GM12878 (cell line): ENCODE results near the gene CREG1. TPM values are rescaled to one million over a fixed set of nuclear protein-coding genes. Genes with fewer than 3 reads are reported as not detected.

Experiments
- ATAC-seq: fragments of 200-7000 bp; cut with Tn5 transposase; 3 replicates; pipeline ENCODE4 v1.9.1; 2020; ENCODE audit warnings: mild to moderate bottlenecking, moderate library complexity
- BruUV-seq: library from RNA; stranded (reverse); fragments of 400-500 nt; replicated peaks from 2 replicates; lab custom pipeline; 2021; lab: Mats Ljungman, UMichigan
- CTCF ChIA-PET: fragments of 300-600 bp; sonication (Branson Sonifier 250); formaldehyde crosslinking; extraction: SDS; loops from one replicate; lab custom pipeline; 2021; ENCODE audit warnings: inconsistent platforms; lab: Yijun Ruan, JAX
- POLR2A ChIA-PET: fragments of 350-600 bp; formaldehyde crosslinking; extraction: SDS; loops from one replicate; lab custom pipeline; 2021; ENCODE audit warnings: inconsistent platforms; lab: Charles Lee
- RAD21 ChIA-PET: fragments of 300-600 bp; sonication (Branson Sonifier 250); formaldehyde crosslinking; loops from one replicate; lab custom pipeline; 2023; ENCODE audit warnings: antibody characterized with exemption; ENCODE audit not compliant: unreplicated experiment; lab: Charles Lee
- SMC1A ChIA-PET: fragments of 300-600 bp; sonication (Branson Sonifier 250); formaldehyde crosslinking; loops from one replicate; lab custom pipeline; 2023; ENCODE audit not compliant: unreplicated experiment, uncharacterized antibody; lab: Charles Lee
- DNase-seq: peaks from one replicate; pipeline ENCODE4 v3.0.0-alpha.2; 2011; ENCODE audit warnings: low read depth, low spot score
- FAIRE-seq: peaks from 3 replicates; lab custom pipeline; 2011; peaks lifted over from hg19 to GRCh38; lab: Jason Lieb, UNC
- H2AFZ ChIP-seq: 2 replicates; pipeline ENCODE4 v1.6.0; 2011; ENCODE audit warnings: low read depth, low read length, control low read depth; ENCODE audit not compliant: control insufficient read depth
- H3K27ac ChIP-seq: 2 replicates; pipeline ENCODE4 v1.5.1; 2011; ENCODE audit warnings: control low read depth; ENCODE audit not compliant: control insufficient read depth, insufficient read depth
- H3K27me3 ChIP-seq, 2 experiments: replicated peaks in 1 of 2; 2 replicates each; pipeline versions ENCODE4 v1.6.0 to v1.6.1; 2011; ENCODE audit warnings: low read length in 1 of 2; ENCODE audit not compliant: control insufficient read depth in 2 of 2, insufficient read depth in 2 of 2
- H3K36me3 ChIP-seq, 2 experiments: 2 replicates each; pipeline ENCODE4 v1.5.1; 2011; ENCODE audit warnings: low read length in 1 of 2; ENCODE audit not compliant: control insufficient read depth in 2 of 2, insufficient read depth in 2 of 2
- H3K4me1 ChIP-seq: 2 replicates; pipeline ENCODE4 v1.6.1; 2011; ENCODE audit warnings: mild to moderate bottlenecking, low read length, moderate library complexity, mixed read lengths; ENCODE audit not compliant: control insufficient read depth, insufficient read depth
- H3K4me2 ChIP-seq: 2 replicates; pipeline ENCODE4 v1.6.0; 2011; ENCODE audit warnings: control low read depth; ENCODE audit not compliant: control insufficient read depth, insufficient read depth
- H3K4me3 ChIP-seq: fragments of 200-600 bp; sonication (generic); 2 replicates; pipeline ENCODE4 v1.5.1; 2016
- H3K79me2 ChIP-seq: 2 replicates; pipeline ENCODE4 v1.6.0; 2011; ENCODE audit warnings: low read length; ENCODE audit not compliant: control insufficient read depth, insufficient read depth
- H3K9ac ChIP-seq: 2 replicates; pipeline ENCODE4 v1.8.0; 2011; ENCODE audit warnings: low read length, control low read depth, mixed read lengths; ENCODE audit not compliant: control insufficient read depth, insufficient read depth
- H3K9me3 ChIP-seq: replicated peaks from 3 replicates; pipeline ENCODE4 v1.5.1; 2011; ENCODE audit warnings: mild to moderate bottlenecking, low read length; ENCODE audit not compliant: control insufficient read depth, insufficient read depth
- H4K20me1 ChIP-seq: 2 replicates; pipeline ENCODE4 v1.6.0; 2011; ENCODE audit not compliant: control insufficient read depth, insufficient read depth
- HDGF ChIP-seq: fragments of 450-650 bp; IDR thresholded peaks from 2 replicates; pipeline ENCODE4 v1.6.1; 2016; ENCODE audit warnings: antibody characterized with exemption
- MEF2B ChIP-seq: fragments of 450-650 bp; IDR thresholded peaks from 2 replicates; pipeline ENCODE4 v1.6.1; 2018; ENCODE audit warnings: mild to moderate bottlenecking, moderate library complexity; ENCODE audit not compliant: partially characterized antibody, poor library complexity, severe bottlenecking
- MTA3 ChIP-seq: IDR thresholded peaks from 2 replicates; pipeline ENCODE4 v1.6.1; 2012; ENCODE audit warnings: low read length, inconsistent platforms, borderline replicate concordance
- NFYB ChIP-seq: IDR thresholded peaks from 2 replicates; pipeline ENCODE4 v1.6.1; 2011; ENCODE audit warnings: low read depth, mild to moderate bottlenecking, low read length, improper control_type of control experiment, moderate library complexity; ENCODE audit not compliant: insufficient read depth
- PAX5 ChIP-seq: IDR thresholded peaks from 2 replicates; pipeline ENCODE4 v1.6.1; 2011; ENCODE audit warnings: low read depth, low read length, borderline replicate concordance
- RB1 ChIP-seq: fragments of 450-650 bp; formaldehyde crosslinking; IDR thresholded peaks from 2 replicates; pipeline ENCODE4 v1.6.1; 2017; ENCODE audit warnings: mild to moderate bottlenecking, borderline replicate concordance
- RELA ChIP-seq: fragments of 450-650 bp; IDR thresholded peaks from 2 replicates; pipeline ENCODE4 v1.8.0; 2014; ENCODE audit warnings: borderline replicate concordance; ENCODE audit not compliant: partially characterized antibody
- SPI1 ChIP-seq: IDR thresholded peaks from 2 replicates; pipeline ENCODE4 v1.6.1; 2011; ENCODE audit warnings: low read depth, mild to moderate bottlenecking, low read length, moderate library complexity, borderline replicate concordance; ENCODE audit not compliant: insufficient read depth
- ZZZ3 ChIP-seq: IDR thresholded peaks from 2 replicates; pipeline ENCODE4 v1.6.1; 2011; ENCODE audit warnings: low read depth; ENCODE audit not compliant: control insufficient read depth, insufficient read length
- WGBS: methylation state at CpG from one replicate; pipeline ENCODE4 v1.1.6; 2016; ENCODE audit warnings: low lambda C conversion rate; ENCODE audit not compliant: insufficient replicate concordance, insufficient coverage; ENCODE audit errors: missing lambda C conversion rate; 5-methylcytosine and 5-hydroxymethylcytosine counted together
- in situ Hi-C: fragments of 300-500 bp; cut with MboI; formaldehyde crosslinking; loops from 9 replicates; pipeline ENCODE4 v1.14.3; 2018; ENCODE audit warnings: mixed read lengths
- intact Hi-C: fragments of 100-400 bp; cut with micrococcal nuclease; formaldehyde crosslinking; loops from one replicate; pipeline ENCODE4 v1.14.2; 2022; ENCODE audit not compliant: unreplicated experiment
- polyA plus RNA-seq, 11 experiments: library from polyadenylated mRNA; depleted of rRNA in 4 of 11; unstranded in 6 of 11; stranded (reverse) in 5 of 11; fragments of >200 nt; fragmentation: Nextera tagmentation in 4 of 11; fragmentation: Illumina TruSeq in 1 of 11; extraction: Ambion mirVana in 4 of 11; extraction: Trizol in 1 of 11; gene quantifications; 1 replicate in 1 of 11; 2 replicates in 10 of 11; pipeline versions ENCODE4 v1.2.1 to v1.2.3, GENCODE V29; 2011 to 2016; ENCODE audit warnings: inconsistent platforms in 2 of 11, missing spikeins in 2 of 11, low read depth in 1 of 11
- total RNA-seq, 4 experiments: library from RNA; depleted of rRNA in 3 of 4; stranded (reverse); fragments of >200 nt in 3 of 4; fragmentation: Illumina TruSeq in 1 of 4; extraction: Trizol in 1 of 4; gene quantifications; 2 replicates each; pipeline versions ENCODE4 v1.2.1 to v1.2.3, GENCODE V29; 2013 to 2021
- TF ChIP-seq, protein P1 (sequence below): IDR thresholded peaks from 2 replicates; pipeline ENCODE4 v1.6.1; 2012; ENCODE audit warnings: low read depth, low read length, improper control_type of control experiment
- TF ChIP-seq, protein P2 (sequence below): fragments of 450-650 bp; formaldehyde crosslinking; IDR thresholded peaks from 2 replicates; pipeline ENCODE4 v1.5.0; 2022; ENCODE audit warnings: mild to moderate bottlenecking, missing genetic modification characterization
- TF ChIP-seq, protein P3 (sequence below): IDR thresholded peaks from 2 replicates; pipeline ENCODE4 v1.6.1; 2012; ENCODE audit warnings: low read length, inconsistent platforms
- TF ChIP-seq, protein P4 (sequence below): fragments of 450-650 bp; IDR thresholded peaks from 2 replicates; pipeline ENCODE4 v1.6.1; 2017; ENCODE audit warnings: antibody characterized with exemption, mild to moderate bottlenecking, moderate library complexity

The CREG1 gene
- total and polyA plus RNA-seq, 10 of the 15 experiments (the other 5 are each of a cell fraction or from before 2014, with no cell fraction given) = 5.3 to 43.8 (median 22.1) TPM

DNA sequence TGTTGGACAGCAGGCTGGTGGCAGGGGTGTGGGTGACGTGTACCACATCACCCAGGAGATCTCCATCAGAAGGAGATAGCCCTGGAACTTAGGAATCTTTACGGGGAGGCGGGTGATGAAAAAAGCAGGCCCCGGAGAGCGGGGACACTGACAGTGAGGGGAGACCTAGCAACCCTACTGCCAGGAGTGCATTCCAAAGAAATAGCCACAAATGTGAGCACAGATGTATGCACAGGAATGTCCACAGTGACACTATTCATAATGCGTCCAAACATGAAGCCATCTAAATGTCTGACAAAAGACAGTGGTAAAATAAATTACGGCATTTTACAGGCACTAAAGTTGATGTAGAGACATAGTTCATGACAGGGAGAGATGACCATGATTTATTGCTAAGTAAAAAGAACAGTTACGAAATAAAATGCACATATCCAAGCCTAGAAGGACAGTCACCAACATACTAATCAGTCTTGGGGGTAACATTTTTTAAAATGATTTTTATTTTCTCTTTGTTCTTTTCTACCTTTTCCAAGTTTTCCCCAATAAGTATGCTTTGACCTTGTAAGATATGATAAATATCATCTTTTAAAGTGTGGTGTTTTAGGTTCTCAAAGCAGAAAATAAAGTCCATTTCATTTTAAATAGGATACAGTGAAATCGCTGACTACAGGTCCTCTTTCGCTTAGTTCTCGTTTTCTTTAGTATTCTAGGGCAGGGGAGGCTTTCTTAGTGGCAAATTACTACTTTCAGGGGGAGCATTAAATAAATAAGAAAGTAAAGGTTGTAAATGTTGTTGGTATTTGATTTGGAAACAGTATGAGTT lies 56.6 kb downstream of the CREG1 start (continued):
- TF ChIP-seq, protein P1, sequence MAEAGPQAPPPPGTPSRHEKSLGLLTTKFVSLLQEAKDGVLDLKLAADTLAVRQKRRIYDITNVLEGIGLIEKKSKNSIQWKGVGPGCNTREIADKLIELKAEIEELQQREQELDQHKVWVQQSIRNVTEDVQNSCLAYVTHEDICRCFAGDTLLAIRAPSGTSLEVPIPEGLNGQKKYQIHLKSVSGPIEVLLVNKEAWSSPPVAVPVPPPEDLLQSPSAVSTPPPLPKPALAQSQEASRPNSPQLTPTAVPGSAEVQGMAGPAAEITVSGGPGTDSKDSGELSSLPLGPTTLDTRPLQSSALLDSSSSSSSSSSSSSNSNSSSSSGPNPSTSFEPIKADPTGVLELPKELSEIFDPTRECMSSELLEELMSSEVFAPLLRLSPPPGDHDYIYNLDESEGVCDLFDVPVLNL = no peak
- TF ChIP-seq SPI1 (no peak), MTA3 (no peak), PAX5 (no peak)

DNA sequence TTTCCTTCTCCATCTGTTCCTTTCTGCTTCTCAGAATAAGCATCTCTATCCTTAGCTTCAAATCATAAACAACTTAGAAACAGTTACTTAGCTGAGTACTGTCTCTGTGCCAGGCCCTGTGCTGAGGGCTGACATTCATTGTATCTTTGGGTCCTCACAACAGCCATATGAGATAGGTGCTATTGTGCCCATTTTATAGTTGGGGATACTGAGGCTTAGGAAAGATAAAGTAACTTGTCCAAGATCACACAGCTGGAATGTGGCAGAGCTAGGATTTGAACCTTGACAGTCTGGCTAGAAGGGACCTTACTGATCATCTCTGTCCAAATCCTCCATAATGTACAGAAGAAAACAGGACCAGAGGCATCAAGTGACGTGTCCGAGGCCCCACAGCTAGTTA lies 60.2 kb downstream of the CREG1 start:
- no peak overlapping the region for H3K4me3 ChIP-seq
- WGBS = 54% methylated on average over 2 of the region's 2 CpGs
- no peak overlapping the region for H2AFZ ChIP-seq
- ChIA-PET SMC1A (interaction anchor here (0.6 to 1.4 kb wide), 2 partner anchors 13 to 38 kb away, joined by 3 read pairs; no protein-coding TSS in a partner anchor), CTCF (no interaction called here), RAD21 (no interaction called here), POLR2A (no interaction called here)
- DNase-seq = no peak
- TF ChIP-seq NFYB (no peak), RELA (no peak), HDGF (no peak), ZZZ3 (no peak), RB1 (no peak), MEF2B (no peak)
- TF ChIP-seq, protein P2, sequence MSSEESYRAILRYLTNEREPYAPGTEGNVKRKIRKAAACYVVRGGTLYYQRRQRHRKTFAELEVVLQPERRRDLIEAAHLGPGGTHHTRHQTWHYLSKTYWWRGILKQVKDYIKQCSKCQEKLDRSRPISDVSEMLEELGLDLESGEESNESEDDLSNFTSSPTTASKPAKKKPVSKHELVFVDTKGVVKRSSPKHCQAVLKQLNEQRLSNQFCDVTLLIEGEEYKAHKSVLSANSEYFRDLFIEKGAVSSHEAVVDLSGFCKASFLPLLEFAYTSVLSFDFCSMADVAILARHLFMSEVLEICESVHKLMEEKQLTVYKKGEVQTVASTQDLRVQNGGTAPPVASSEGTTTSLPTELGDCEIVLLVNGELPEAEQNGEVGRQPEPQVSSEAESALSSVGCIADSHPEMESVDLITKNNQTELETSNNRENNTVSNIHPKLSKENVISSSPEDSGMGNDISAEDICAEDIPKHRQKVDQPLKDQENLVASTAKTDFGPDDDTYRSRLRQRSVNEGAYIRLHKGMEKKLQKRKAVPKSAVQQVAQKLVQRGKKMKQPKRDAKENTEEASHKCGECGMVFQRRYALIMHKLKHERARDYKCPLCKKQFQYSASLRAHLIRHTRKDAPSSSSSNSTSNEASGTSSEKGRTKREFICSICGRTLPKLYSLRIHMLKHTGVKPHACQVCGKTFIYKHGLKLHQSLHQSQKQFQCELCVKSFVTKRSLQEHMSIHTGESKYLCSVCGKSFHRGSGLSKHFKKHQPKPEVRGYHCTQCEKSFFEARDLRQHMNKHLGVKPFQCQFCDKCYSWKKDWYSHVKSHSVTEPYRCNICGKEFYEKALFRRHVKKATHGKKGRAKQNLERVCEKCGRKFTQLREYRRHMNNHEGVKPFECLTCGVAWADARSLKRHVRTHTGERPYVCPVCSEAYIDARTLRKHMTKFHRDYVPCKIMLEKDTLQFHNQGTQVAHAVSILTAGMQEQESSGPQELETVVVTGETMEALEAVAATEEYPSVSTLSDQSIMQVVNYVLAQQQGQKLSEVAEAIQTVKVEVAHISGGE (CRISPR knock-in tag) = no peak
- TF ChIP-seq, protein P3, sequence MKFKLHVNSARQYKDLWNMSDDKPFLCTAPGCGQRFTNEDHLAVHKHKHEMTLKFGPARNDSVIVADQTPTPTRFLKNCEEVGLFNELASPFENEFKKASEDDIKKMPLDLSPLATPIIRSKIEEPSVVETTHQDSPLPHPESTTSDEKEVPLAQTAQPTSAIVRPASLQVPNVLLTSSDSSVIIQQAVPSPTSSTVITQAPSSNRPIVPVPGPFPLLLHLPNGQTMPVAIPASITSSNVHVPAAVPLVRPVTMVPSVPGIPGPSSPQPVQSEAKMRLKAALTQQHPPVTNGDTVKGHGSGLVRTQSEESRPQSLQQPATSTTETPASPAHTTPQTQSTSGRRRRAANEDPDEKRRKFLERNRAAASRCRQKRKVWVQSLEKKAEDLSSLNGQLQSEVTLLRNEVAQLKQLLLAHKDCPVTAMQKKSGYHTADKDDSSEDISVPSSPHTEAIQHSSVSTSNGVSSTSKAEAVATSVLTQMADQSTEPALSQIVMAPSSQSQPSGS = no peak
- TF ChIP-seq, protein P4, sequence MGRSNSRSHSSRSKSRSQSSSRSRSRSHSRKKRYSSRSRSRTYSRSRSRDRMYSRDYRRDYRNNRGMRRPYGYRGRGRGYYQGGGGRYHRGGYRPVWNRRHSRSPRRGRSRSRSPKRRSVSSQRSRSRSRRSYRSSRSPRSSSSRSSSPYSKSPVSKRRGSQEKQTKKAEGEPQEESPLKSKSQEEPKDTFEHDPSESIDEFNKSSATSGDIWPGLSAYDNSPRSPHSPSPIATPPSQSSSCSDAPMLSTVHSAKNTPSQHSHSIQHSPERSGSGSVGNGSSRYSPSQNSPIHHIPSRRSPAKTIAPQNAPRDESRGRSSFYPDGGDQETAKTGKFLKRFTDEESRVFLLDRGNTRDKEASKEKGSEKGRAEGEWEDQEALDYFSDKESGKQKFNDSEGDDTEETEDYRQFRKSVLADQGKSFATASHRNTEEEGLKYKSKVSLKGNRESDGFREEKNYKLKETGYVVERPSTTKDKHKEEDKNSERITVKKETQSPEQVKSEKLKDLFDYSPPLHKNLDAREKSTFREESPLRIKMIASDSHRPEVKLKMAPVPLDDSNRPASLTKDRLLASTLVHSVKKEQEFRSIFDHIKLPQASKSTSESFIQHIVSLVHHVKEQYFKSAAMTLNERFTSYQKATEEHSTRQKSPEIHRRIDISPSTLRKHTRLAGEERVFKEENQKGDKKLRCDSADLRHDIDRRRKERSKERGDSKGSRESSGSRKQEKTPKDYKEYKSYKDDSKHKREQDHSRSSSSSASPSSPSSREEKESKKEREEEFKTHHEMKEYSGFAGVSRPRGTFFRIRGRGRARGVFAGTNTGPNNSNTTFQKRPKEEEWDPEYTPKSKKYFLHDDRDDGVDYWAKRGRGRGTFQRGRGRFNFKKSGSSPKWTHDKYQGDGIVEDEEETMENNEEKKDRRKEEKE = no peak
- no peak for ATAC-seq
- no peaks in the 10 kb centered on the region for H3K9me3 ChIP-seq
- in situ Hi-C loops (no loop called here), intact Hi-C loops (no loop called here)
- no peak overlapping the region for H3K9ac ChIP-seq
- H4K20me1 ChIP-seq = no peaks in the 10 kb centered on the region
- H3K4me1 ChIP-seq = no peaks in the 10 kb centered on the region
- H3K36me3 ChIP-seq = no peaks in the 10 kb centered on the region
- H3K27me3 ChIP-seq = peaks cover 0 to 3% of the 10 kb centered on the region in 2 experiments; a peak in 1 of 4 replicates
- no peak overlapping the region for H3K27ac ChIP-seq
- H3K79me2 ChIP-seq = no peaks in the 10 kb centered on the region
- H3K4me2 ChIP-seq = no peak overlapping the region
- no TSS peak for BruUV-seq
- FAIRE-seq = no peak
